Medulla oblongata (tissue), 1 donor: Measurements from ENCODE around the gene CCL4L2.
"Not testable (repeated sequence)": the region's sequence is repeated elsewhere in the genome, so short reads cannot be mapped to it uniquely, and the experiment has no call there.

Source experiments
- DNase-seq: peaks from one replicate; pipeline ENCODE4 v3.0.0-alpha.2; 2015; ENCODE audit errors: extremely low spot score

The CCL4L2 gene

GRCh38 chr17:36195434-36196130, 15.3 kb upstream of the CCL4L2 start:
- no peak for DNase-seq

- no peak for DNase-seq
These were observed 14.8 kb upstream of the CCL4L2 start for GRCh38 chr17:36196131-36196486.

GRCh38 chr17:36197387-36197703, 13.5 kb upstream of the CCL4L2 start:
- no peak for DNase-seq

GRCh38 chr17:36198831-36199465, 11.9 kb upstream of the CCL4L2 start:
- DNase-seq: peak; percentile 75

GRCh38 chr17:36201102-36201501, 9.8 kb upstream of the CCL4L2 start:
- DNase-seq: not testable (repeated sequence)

- DNase-seq: not testable (repeated sequence)
These were observed 9.4 kb upstream of the CCL4L2 start for GRCh38 chr17:36201506-36201905.

GRCh38 chr17:36203335-36203734, 7.5 kb upstream of the CCL4L2 start:
- no peak for DNase-seq

- DNase-seq: no peak
These were observed 6.0 kb upstream of the CCL4L2 start for GRCh38 chr17:36204724-36205500.

GRCh38 chr17:36205637-36206485, 5.0 kb upstream of the CCL4L2 start:
- DNase-seq: no peak

- not testable (repeated sequence) for DNase-seq
These were observed 4.4 kb upstream of the CCL4L2 start for GRCh38 chr17:36206486-36206821.

GRCh38 chr17:36207383-36207782, 3.5 kb upstream of the CCL4L2 start:
- not testable (repeated sequence) for DNase-seq

- DNase-seq: no peak
These were observed 1.3 kb upstream of the CCL4L2 start for GRCh38 chr17:36209575-36209974.

GRCh38 chr17:36211484-36212271, 815 bp downstream of the CCL4L2 start:
- not testable (repeated sequence) for DNase-seq

- no peak for DNase-seq
These were observed 1.4 kb downstream of the CCL4L2 start for GRCh38 chr17:36212272-36212605.

GRCh38 chr17:36212966-36213365, 2.1 kb downstream of the CCL4L2 start:
- DNase-seq: no peak

GRCh38 chr17:36213695-36214094, 2.8 kb downstream of the CCL4L2 start:
- no peak for DNase-seq

- no peak for DNase-seq
These were observed 4.1 kb downstream of the CCL4L2 start for GRCh38 chr17:36214918-36215317.

- DNase-seq: not testable (repeated sequence)
These were observed 4.8 kb downstream of the CCL4L2 start for GRCh38 chr17:36215406-36216308.

- not testable (repeated sequence) for DNase-seq
These were observed 8.7 kb downstream of the CCL4L2 start for GRCh38 chr17:36219556-36219955.
